Measurements from ENCODE around the gene SCN3A. TPM values are rescaled to one million over a fixed set of nuclear protein-coding genes. Genes with fewer than 3 reads are reported as not detected.

The SCN3A gene
- total RNA-seq, 1 experiment from 2014 or later, result 0.68 TPM

DNA sequence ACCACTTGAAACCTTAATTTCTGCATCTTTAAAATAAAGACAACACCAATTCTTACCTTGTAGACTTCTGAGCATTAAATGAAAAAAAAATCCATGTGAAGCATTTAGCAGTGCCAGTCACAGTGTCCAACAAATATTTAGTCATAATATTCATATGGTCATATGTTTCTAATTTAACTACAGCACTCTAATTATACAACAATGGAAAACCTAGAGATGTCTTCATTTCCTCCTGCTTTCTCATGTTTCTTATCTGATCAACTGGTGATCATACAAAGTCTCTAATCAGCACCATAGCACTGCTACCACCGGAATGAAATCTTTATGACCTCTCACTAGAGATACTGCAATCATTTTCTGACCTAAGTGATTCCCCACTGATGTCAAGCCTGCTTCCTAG lies 10.2 kb upstream of the SCN3A start:
- Histone ChIP-seq H3K27ac (no peak overlapping the region), H3K4me3 (no peak overlapping the region), H3K36me3 (no peaks in the 10 kb centered on the region), H3K27me3 (replicated peaks) (no peaks in the 10 kb centered on the region), H3K4me1 (replicated peaks) (no peaks in the 10 kb centered on the region), H3K9me3 (replicated peaks) (no peaks in the 10 kb centered on the region)
- no peak for DNase-seq (ENCODE audit: low read depth in 1 of 2, low spot score in 2 of 2)

DNA sequence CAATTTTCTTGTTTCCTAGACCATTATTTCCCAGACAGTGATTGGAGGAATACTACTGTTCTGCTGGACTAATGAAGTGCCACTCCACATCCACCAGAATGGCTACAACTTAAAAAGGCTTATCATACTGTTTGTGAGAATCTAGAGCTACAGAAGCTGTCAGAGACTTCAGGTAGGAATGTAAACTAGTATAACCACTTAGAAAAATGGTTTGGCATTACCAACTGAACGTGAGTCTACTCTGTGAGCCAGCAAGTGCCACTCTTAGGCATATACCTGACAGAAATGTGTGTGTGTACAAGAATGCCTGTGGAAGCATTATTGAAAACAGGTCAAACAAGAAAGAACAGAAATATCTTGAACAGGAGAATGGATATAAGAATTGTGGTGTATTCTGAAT lies 4.2 kb upstream of the SCN3A start:
- DNase-seq (ENCODE audit: low read depth in 1 of 2, low spot score in 2 of 2), result no peak
- Histone ChIP-seq H3K36me3 (no peaks in the 10 kb centered on the region), H3K4me1 (replicated peaks) (no peaks in the 10 kb centered on the region), H3K9me3 (replicated peaks) (no peaks in the 10 kb centered on the region), H3K27ac (no peak overlapping the region), H3K27me3 (replicated peaks) (no peaks in the 10 kb centered on the region; the same call in 1 of the 2 replicates), H3K4me3 (no peak overlapping the region)

- no peaks in the 10 kb centered on the region for H3K9me3 ChIP-seq (replicated peaks)
- no peaks in the 10 kb centered on the region for H3K36me3 ChIP-seq
- H3K27me3 ChIP-seq (replicated peaks), result no peaks in the 10 kb centered on the region; the same call in 1 of the 2 replicates
- no peaks in the 10 kb centered on the region for H3K4me1 ChIP-seq (replicated peaks)
- DNase-seq (ENCODE audit: low read depth in 1 of 2, low spot score in 2 of 2), result no peak
- no peak overlapping the region for H3K4me3 ChIP-seq
- no peak overlapping the region for H3K27ac ChIP-seq
These were observed 2.0 kb upstream of the SCN3A start for GRCh38 chr2:165205865-165206264.

DNA sequence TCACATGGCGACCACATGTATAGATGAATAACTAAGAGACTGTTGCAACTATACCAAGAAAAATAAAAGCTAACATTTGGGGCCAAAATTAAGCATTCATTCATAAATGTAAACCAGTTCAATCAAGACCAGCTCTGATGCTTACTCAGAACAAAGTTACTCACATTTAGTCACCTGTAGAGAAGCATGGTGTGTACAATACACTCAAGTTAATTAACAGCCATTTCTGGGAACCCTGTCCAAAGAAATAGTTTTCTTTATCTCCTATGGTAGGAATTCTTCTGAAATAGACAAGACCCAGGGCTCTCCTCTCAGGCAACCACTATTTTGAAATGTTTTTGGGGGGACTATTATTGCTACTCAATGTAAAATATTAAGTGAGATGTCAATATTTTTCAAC lies 1.6 kb downstream of the SCN3A start:
- H3K27me3 ChIP-seq (replicated peaks), result no peaks in the 10 kb centered on the region; the same call in 1 of the 2 replicates
- H3K36me3 ChIP-seq, result no peaks in the 10 kb centered on the region
- no peak for DNase-seq (ENCODE audit: low read depth in 1 of 2, low spot score in 2 of 2)
- no peak overlapping the region for H3K4me3 ChIP-seq
- H3K27ac ChIP-seq, result no peak overlapping the region
- no peaks in the 10 kb centered on the region for H3K4me1 ChIP-seq (replicated peaks)
- H3K9me3 ChIP-seq (replicated peaks), result no peaks in the 10 kb centered on the region

DNA sequence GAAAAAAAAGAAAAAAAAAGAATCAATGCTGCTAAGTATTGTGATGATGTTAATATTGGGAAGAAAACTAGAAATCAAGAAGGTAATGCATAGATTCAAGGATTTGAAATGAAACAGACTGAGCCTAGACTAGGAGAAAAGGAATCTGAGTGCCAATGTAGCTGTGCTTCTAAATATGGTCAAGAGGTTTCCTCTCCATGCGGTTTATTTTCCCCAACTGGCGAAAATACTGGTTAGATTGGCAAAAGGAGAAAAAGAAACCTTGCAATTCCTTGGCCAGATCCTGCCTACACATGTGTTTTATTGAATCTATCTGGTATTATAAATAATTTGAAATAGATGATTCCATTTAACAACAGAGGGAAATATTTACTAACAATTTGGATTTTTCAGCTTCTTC lies 5.7 kb downstream of the SCN3A start:
- H3K27me3 ChIP-seq (replicated peaks), result no peaks in the 10 kb centered on the region; the same call in 1 of the 2 replicates
- no peaks in the 10 kb centered on the region for H3K4me1 ChIP-seq (replicated peaks)
- no peaks in the 10 kb centered on the region for H3K9me3 ChIP-seq (replicated peaks)
- H3K36me3 ChIP-seq, result no peaks in the 10 kb centered on the region
- no peak for DNase-seq (ENCODE audit: low read depth in 1 of 2, low spot score in 2 of 2)
- no peak overlapping the region for H3K4me3 ChIP-seq
- H3K27ac ChIP-seq, result no peak overlapping the region

GRCh38 chr2:165197346-165197745 lies 6.5 kb downstream of the SCN3A start:
- Histone ChIP-seq H3K4me3 (no peak overlapping the region), H3K9me3 (replicated peaks) (no peaks in the 10 kb centered on the region), H3K4me1 (replicated peaks) (no peaks in the 10 kb centered on the region), H3K36me3 (no peaks in the 10 kb centered on the region), H3K27ac (no peak overlapping the region), H3K27me3 (replicated peaks) (no peaks in the 10 kb centered on the region; the same call in 1 of the 2 replicates)
- no peak for DNase-seq (ENCODE audit: low read depth in 1 of 2, low spot score in 2 of 2)

DNA sequence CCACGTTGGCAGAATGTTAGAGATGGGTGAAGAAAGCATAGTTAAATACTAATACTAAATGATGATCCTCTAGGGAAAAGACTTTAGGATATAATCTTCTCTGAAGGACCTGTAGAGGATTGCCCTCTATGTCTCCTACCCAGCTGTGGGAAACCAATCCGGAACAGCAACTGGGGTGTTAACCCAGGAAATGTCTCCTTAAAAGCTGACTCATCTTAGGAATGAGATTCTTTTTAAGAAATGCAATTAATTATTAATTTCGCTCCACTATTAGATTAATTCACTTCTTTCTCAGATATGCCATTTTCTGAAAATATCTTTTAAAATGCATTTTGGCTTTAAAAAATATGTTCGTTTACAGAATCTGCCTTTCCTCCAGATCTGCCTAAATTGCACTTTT lies 7.4 kb downstream of the SCN3A start:
- Histone ChIP-seq H3K4me3 (no peak overlapping the region), H3K36me3 (no peaks in the 10 kb centered on the region), H3K27me3 (replicated peaks) (no peaks in the 10 kb centered on the region; the same call in 1 of the 2 replicates), H3K9me3 (replicated peaks) (no peaks in the 10 kb centered on the region), H3K4me1 (replicated peaks) (no peaks in the 10 kb centered on the region), H3K27ac (no peak overlapping the region)
- DNase-seq (ENCODE audit: low read depth in 1 of 2, low spot score in 2 of 2), result no peak

DNA sequence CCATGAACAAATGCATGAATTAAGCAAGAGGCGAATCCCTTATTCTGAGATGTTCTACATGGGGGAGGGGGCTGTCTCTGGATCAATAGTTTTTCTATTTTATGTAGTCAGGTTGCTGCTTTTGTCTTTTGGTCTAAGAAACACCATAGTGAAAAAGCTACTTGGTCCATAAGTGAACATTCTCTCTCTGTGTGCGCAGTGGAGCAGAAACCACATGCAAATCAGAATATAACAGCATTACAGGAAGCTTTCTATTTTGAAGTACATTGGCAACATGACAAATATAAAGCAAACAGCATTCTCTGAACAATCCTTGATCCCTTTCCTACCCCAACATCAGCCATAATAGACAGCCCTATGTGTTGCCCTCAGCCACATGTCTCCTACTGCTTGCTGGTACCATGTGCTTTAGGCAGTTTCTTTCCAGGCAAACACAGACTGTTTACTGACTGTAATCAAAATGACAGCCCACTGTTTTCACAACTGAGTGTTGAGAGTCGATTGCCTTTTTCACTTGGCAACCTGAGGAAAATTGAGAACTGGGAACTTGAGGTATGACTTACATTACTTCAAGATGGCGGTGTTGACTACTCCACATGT lies 10.6 kb downstream of the SCN3A start:
- no peaks in the 10 kb centered on the region for H3K9me3 ChIP-seq (replicated peaks)

DNA sequence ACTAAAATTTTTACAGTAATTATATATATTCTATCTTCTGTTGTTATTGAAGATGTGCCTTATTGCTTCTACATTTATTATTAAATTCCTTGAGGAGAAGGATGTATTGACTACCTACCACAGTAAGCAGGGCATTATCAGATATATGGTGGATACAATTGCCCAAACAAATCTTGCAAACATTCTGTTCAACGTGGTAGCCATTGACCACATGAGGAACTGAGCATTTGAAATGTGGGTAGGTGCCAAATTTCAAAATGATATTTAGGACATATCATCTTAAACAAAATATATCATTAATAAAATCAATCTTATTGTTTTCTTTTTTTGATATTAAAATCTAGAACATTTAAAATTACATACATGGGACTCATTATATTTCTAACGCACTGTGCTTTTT lies 11.1 kb downstream of the SCN3A start:
- Histone ChIP-seq H3K4me3 (no peak overlapping the region), H3K9me3 (replicated peaks) (no peaks in the 10 kb centered on the region)
- DNase-seq (ENCODE audit: low read depth in 1 of 2, low spot score in 2 of 2), result no peak

More for the DNA sequence above, 10.6 kb downstream of the SCN3A start:
- no peaks in the 10 kb centered on the region; the same call in 1 of the 2 replicates for H3K27me3 ChIP-seq (replicated peaks)
- no peak overlapping the region for H3K27ac ChIP-seq
- no peak for DNase-seq (ENCODE audit: low read depth in 1 of 2, low spot score in 2 of 2)
- no peaks in the 10 kb centered on the region for H3K4me1 ChIP-seq (replicated peaks)
- no peaks in the 10 kb centered on the region for H3K36me3 ChIP-seq
- no peak overlapping the region for H3K4me3 ChIP-seq

GRCh38 chr2:165191096-165191728 lies 12.6 kb downstream of the SCN3A start:
- no peaks in the 10 kb centered on the region for H3K9me3 ChIP-seq (replicated peaks)
- no peak overlapping the region for H3K4me3 ChIP-seq
- no peaks in the 10 kb centered on the region for H3K27me3 ChIP-seq (replicated peaks)
- no peaks in the 10 kb centered on the region for H3K36me3 ChIP-seq
- H3K27ac ChIP-seq, result no peak overlapping the region
- no peaks in the 10 kb centered on the region for H3K4me1 ChIP-seq (replicated peaks)
- no peak for DNase-seq (ENCODE audit: low read depth in 1 of 2, low spot score in 2 of 2)

More for the DNA sequence above, 11.1 kb downstream of the SCN3A start:
- Histone ChIP-seq H3K4me1 (replicated peaks) (no peaks in the 10 kb centered on the region), H3K27ac (no peak overlapping the region), H3K36me3 (no peaks in the 10 kb centered on the region), H3K27me3 (replicated peaks) (no peaks in the 10 kb centered on the region; the same call in 1 of the 2 replicates)

- no peaks in the 10 kb centered on the region for H3K4me1 ChIP-seq (replicated peaks)
- no peak for DNase-seq (ENCODE audit: low read depth in 1 of 2, low spot score in 2 of 2)
- no peaks in the 10 kb centered on the region for H3K36me3 ChIP-seq
- H3K9me3 ChIP-seq (replicated peaks), result no peaks in the 10 kb centered on the region
- H3K27ac ChIP-seq, result no peak overlapping the region
- H3K4me3 ChIP-seq, result no peak overlapping the region
- H3K27me3 ChIP-seq (replicated peaks), result no peaks in the 10 kb centered on the region
These were observed 18.2 kb downstream of the SCN3A start for GRCh38 chr2:165185633-165186032.

GRCh38 chr2:165182029-165182428 lies 21.8 kb downstream of the SCN3A start:
- H3K4me3 ChIP-seq, result no peak overlapping the region
- H3K36me3 ChIP-seq, result no peaks in the 10 kb centered on the region
- no peak for DNase-seq (ENCODE audit: low read depth in 1 of 2, low spot score in 2 of 2)
- H3K27me3 ChIP-seq (replicated peaks), result no peaks in the 10 kb centered on the region
- H3K27ac ChIP-seq, result no peak overlapping the region
- H3K4me1 ChIP-seq (replicated peaks), result no peaks in the 10 kb centered on the region
- no peaks in the 10 kb centered on the region for H3K9me3 ChIP-seq (replicated peaks)

DNA sequence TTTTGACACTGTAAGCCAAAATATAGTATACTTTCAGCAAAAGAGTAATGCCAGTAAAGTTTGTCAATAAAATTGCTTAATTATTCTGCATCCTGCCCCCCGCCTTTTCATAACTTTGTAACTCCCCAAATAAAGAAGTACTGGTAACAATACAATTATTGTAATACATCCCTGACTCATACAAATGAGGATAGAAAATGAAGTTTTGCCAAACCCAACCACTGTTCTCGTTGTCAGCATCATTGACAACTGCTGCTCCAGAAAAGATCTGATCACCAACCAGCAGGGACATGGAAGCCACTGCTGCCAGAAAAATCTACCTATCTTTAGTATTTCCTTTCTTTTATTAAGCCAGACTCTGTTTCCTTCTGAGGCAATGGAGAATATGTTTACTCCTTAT lies 27.1 kb downstream of the SCN3A start:
- no peak for DNase-seq (ENCODE audit: low read depth in 1 of 2, low spot score in 2 of 2)
- Histone ChIP-seq H3K4me1 (replicated peaks) (no peaks in the 10 kb centered on the region), H3K27ac (no peak overlapping the region), H3K9me3 (replicated peaks) (no peaks in the 10 kb centered on the region), H3K36me3 (no peaks in the 10 kb centered on the region), H3K27me3 (replicated peaks) (no peaks in the 10 kb centered on the region; the same call in 1 of the 2 replicates), H3K4me3 (no peak overlapping the region)

GRCh38 chr2:165173215-165173614 lies 30.6 kb downstream of the SCN3A start:
- Histone ChIP-seq H3K36me3 (no peaks in the 10 kb centered on the region), H3K27me3 (replicated peaks) (no peaks in the 10 kb centered on the region; the same call in 1 of the 2 replicates), H3K4me1 (replicated peaks) (no peaks in the 10 kb centered on the region), H3K27ac (no peak overlapping the region), H3K9me3 (replicated peaks) (no peaks in the 10 kb centered on the region), H3K4me3 (no peak overlapping the region)
- DNase-seq (ENCODE audit: low read depth in 1 of 2, low spot score in 2 of 2), result no peak

All from SJSA1 (cell line).